ENCODE results near the gene ERG. TPM values are rescaled to one million over a fixed set of nuclear protein-coding genes. Genes with fewer than 3 reads are reported as not detected.
A peak's percentile ranks its signal among the peaks of the same experiment; 100 is the strongest.

Gene ERG
- total and polyA plus RNA-seq, 4 donors, result 3.3 to 6.0 (median 4.1) TPM

DNA sequence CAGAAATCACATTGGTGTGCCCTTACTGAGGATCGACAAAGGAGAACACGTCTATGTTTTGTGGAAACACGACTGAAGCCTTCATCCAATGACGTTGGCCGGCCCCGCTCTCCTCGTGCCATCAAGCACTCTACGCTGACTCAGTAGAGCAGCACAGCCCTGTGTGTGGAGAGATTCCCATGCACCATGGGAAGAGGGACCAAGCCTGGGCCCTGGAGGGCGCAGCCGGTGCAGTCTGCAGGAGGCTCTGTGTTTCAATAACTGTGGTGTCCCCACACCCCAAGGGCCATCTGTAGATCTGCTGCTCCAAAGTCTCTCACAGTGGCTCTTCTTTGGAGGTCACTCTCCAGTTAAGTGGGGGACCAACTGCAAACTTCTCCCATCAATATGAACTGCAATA lies 144.0 kb downstream of the ERG start:
- H3K36me3 ChIP-seq (ENCODE audit: control insufficient read depth in 4 of 4, insufficient read depth in 3 of 4, low read depth in 1 of 4, low read length in 3 of 4), result no peaks in the 10 kb centered on the region
- 93% methylated on average over 10 of the region's 10 CpGs for WGBS
- H3K27me3 ChIP-seq (ENCODE audit: control insufficient read depth in 4 of 4, insufficient read depth in 4 of 4, low read length in 3 of 4), result no peaks in the 10 kb centered on the region
- TF ChIP-seq, protein P1, sequence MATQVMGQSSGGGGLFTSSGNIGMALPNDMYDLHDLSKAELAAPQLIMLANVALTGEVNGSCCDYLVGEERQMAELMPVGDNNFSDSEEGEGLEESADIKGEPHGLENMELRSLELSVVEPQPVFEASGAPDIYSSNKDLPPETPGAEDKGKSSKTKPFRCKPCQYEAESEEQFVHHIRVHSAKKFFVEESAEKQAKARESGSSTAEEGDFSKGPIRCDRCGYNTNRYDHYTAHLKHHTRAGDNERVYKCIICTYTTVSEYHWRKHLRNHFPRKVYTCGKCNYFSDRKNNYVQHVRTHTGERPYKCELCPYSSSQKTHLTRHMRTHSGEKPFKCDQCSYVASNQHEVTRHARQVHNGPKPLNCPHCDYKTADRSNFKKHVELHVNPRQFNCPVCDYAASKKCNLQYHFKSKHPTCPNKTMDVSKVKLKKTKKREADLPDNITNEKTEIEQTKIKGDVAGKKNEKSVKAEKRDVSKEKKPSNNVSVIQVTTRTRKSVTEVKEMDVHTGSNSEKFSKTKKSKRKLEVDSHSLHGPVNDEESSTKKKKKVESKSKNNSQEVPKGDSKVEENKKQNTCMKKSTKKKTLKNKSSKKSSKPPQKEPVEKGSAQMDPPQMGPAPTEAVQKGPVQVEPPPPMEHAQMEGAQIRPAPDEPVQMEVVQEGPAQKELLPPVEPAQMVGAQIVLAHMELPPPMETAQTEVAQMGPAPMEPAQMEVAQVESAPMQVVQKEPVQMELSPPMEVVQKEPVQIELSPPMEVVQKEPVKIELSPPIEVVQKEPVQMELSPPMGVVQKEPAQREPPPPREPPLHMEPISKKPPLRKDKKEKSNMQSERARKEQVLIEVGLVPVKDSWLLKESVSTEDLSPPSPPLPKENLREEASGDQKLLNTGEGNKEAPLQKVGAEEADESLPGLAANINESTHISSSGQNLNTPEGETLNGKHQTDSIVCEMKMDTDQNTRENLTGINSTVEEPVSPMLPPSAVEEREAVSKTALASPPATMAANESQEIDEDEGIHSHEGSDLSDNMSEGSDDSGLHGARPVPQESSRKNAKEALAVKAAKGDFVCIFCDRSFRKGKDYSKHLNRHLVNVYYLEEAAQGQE (IDR thresholded peaks at IDR 0.05), result no peak
- TF ChIP-seq, protein P2, sequence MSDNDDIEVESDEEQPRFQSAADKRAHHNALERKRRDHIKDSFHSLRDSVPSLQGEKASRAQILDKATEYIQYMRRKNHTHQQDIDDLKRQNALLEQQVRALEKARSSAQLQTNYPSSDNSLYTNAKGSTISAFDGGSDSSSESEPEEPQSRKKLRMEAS (IDR thresholded peaks at IDR 0.05), result no peak
- TF ChIP-seq, protein P3, sequence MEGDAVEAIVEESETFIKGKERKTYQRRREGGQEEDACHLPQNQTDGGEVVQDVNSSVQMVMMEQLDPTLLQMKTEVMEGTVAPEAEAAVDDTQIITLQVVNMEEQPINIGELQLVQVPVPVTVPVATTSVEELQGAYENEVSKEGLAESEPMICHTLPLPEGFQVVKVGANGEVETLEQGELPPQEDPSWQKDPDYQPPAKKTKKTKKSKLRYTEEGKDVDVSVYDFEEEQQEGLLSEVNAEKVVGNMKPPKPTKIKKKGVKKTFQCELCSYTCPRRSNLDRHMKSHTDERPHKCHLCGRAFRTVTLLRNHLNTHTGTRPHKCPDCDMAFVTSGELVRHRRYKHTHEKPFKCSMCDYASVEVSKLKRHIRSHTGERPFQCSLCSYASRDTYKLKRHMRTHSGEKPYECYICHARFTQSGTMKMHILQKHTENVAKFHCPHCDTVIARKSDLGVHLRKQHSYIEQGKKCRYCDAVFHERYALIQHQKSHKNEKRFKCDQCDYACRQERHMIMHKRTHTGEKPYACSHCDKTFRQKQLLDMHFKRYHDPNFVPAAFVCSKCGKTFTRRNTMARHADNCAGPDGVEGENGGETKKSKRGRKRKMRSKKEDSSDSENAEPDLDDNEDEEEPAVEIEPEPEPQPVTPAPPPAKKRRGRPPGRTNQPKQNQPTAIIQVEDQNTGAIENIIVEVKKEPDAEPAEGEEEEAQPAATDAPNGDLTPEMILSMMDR (IDR thresholded peaks at IDR 0.05; ENCODE audit: low read depth, low read length, missing input control), result no peak
- TF ChIP-seq YY1 (IDR thresholded peaks at IDR 0.05), result no peak
- peaks cover 0 to 3% (median 0%) of the 10 kb centered on the region in 4 donors for H3K4me1 ChIP-seq (ENCODE audit: control insufficient read depth in 4 of 4, insufficient read depth in 4 of 4, low read length in 3 of 4)
- no peak overlapping the region for H3K9ac ChIP-seq (ENCODE audit: low read depth in 1 of 2, low read length in 2 of 2)
- H3K9me3 ChIP-seq (ENCODE audit: control insufficient read depth in 4 of 4, low read length in 3 of 4), result no peaks in the 10 kb centered on the region
- no peak for DNase-seq (ENCODE audit: low spot score)
- H3K4me3 ChIP-seq (ENCODE audit: low read depth in 1 of 3, low read length in 3 of 3), result no peak overlapping the region
- no peak overlapping the region for H3K27ac ChIP-seq (ENCODE audit: low read depth in 1 of 2, low read length in 2 of 2)

- Histone ChIP-seq H3K9me3 (ENCODE audit: control insufficient read depth in 4 of 4, low read length in 3 of 4) (no peaks in the 10 kb centered on the region), H3K4me1 (ENCODE audit: control insufficient read depth in 4 of 4, insufficient read depth in 4 of 4, low read length in 3 of 4) (peaks cover 0 to 3% (median 0%) of the 10 kb centered on the region in 4 donors), H3K4me3 (ENCODE audit: low read depth in 1 of 3, low read length in 3 of 3) (no peak overlapping the region), H3K27me3 (ENCODE audit: control insufficient read depth in 4 of 4, insufficient read depth in 4 of 4, low read length in 3 of 4) (no peaks in the 10 kb centered on the region), H3K9ac (ENCODE audit: low read depth in 1 of 2, low read length in 2 of 2) (no peak overlapping the region), H3K36me3 (ENCODE audit: control insufficient read depth in 4 of 4, insufficient read depth in 3 of 4, low read depth in 1 of 4, low read length in 3 of 4) (no peaks in the 10 kb centered on the region), H3K27ac (ENCODE audit: low read depth in 1 of 2, low read length in 2 of 2) (no peak overlapping the region)
- peak; percentile 48 for DNase-seq (ENCODE audit: low spot score)
- TF ChIP-seq FOXA1 (IDR thresholded peaks at IDR 0.05), result no peak
- no peak for TF ChIP-seq NR2F2 (IDR thresholded peaks at IDR 0.05)
- TF ChIP-seq, protein P3 (IDR thresholded peaks at IDR 0.05; ENCODE audit: low read depth, low read length, missing input control), result peak; percentile 81
- TF ChIP-seq EGR1 (IDR thresholded peaks at IDR 0.05; ENCODE audit: low read depth in 2 of 2), result no peak
- TF ChIP-seq HNF4A (conservative IDR thresholded peaks at IDR 0.05), result peak in 1 of 2 donors; percentile 15
- TF ChIP-seq ZBTB33 (IDR thresholded peaks at IDR 0.05), result no peak
- TF ChIP-seq, protein P1 (IDR thresholded peaks at IDR 0.05), result no peak
- TF ChIP-seq, protein P4, sequence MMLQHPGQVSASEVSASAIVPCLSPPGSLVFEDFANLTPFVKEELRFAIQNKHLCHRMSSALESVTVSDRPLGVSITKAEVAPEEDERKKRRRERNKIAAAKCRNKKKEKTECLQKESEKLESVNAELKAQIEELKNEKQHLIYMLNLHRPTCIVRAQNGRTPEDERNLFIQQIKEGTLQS (IDR thresholded peaks at IDR 0.05), result no peak
- peak; percentile 94 to 95 for TF ChIP-seq RAD21 (IDR thresholded peaks at IDR 0.05)
- TF ChIP-seq, protein P2 (IDR thresholded peaks at IDR 0.05), result no peak
- WGBS, result 44% methylated on average over 6 of the region's 6 CpGs
Measured at GRCh38 chr21:38352536-38353219, 145.6 kb downstream of the ERG start.
